Skeletal muscle satellite cell (primary cell): ENCODE results near the gene MBD3.
A peak's percentile ranks its signal among the peaks of the same experiment; 100 is the strongest.

ENCODE experiments used
- H3K27me3 ChIP-seq: 2 replicates; pipeline ENCODE4 v1.7.0; 2013; ENCODE audit warnings: low read length; ENCODE audit not compliant: control insufficient read depth, insufficient read depth
- H3K36me3 ChIP-seq: 2 replicates; pipeline ENCODE4 v1.7.0; 2013; ENCODE audit warnings: mild to moderate bottlenecking, control low read depth, low read length; ENCODE audit not compliant: insufficient read depth
- H3K4me1 ChIP-seq: 2 replicates; pipeline ENCODE4 v1.7.0; 2013; ENCODE audit warnings: low read length; ENCODE audit not compliant: control insufficient read depth, insufficient read depth
- H3K4me2 ChIP-seq: 2 replicates; pipeline ENCODE4 v1.7.0; 2013; ENCODE audit warnings: mild to moderate bottlenecking, low read length
- H3K4me3 ChIP-seq: 2 replicates; pipeline ENCODE4 v1.7.0; 2013; ENCODE audit warnings: low read length
- H3K9ac ChIP-seq: 2 replicates; pipeline ENCODE4 v1.7.0; 2013; ENCODE audit warnings: mild to moderate bottlenecking, low read depth, low read length, moderate library complexity
- H3K9me3 ChIP-seq: replicated peaks from 2 replicates; pipeline ENCODE4 v1.7.0; 2013; ENCODE audit warnings: mild to moderate bottlenecking, control low read depth, low read length

The MBD3 gene

DNA sequence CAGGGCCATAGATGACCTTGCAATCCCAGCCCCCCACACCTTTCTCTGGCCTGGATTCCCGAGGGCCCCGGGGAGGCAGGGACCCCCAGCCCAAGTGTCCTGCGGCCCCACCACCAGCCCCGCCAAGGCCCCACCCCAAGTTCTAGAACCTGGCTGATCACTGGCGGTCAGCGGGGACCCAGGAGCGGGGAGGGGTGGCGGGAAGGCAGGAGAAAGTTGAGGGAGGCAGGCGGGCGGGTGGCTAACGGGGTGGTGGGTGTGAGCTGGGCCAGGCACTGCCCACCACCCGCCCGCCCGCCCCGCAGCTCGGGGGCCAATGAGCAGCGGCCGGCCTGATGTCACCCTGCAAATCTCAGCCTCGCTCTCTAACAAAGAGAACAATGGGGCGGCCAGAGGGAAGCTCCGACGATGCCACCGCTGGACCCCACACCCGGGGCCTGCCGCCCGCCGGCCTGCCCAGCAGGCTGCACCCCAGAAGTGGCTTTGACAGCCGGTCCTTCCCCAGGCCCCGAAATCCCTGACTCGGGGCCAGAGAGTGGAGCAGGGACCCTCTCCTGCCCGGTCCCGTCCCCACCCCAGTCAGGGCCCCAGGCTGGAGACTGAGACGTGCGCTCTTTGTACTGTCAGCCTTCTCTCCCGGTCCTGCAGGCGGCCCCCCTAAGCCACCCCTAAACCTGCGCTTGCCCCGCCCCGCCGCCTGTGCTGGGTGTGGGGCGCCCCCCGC is 26.1 kb downstream of the MBD3 start:
- Histone ChIP-seq H3K36me3 (no peaks in the 10 kb centered on the region), H3K4me2 (peak overlapping the region; percentile 91), H3K4me3 (peak overlapping the region; percentile 95), H3K9ac (peak overlapping the region; percentile 93), H3K4me1 (peaks cover 13% of the 10 kb centered on the region), H3K27me3 (no peaks in the 10 kb centered on the region), H3K9me3 (no peaks in the 10 kb centered on the region)

DNA sequence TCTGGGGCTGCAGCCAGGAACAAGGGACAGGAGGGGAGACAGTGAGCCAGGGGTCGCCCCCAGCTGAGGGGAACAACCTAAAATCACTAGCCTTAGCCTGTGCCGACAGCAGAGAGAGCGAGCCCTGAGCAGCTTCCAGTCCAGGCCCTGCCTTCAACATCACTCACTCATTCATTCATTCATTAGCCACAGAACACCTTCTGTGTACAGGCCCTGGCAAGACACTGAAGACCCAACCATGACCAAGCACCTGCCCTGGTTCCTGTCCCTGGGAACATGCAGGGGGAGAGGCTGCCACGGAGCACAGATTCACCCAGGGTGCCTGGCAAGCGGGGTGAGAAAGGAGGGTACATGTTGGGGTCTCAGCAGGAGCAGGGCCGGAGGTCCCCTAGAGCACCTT is 29.4 kb downstream of the MBD3 start:
- Histone ChIP-seq H3K4me3 (no peak overlapping the region), H3K9me3 (no peaks in the 10 kb centered on the region), H3K4me2 (no peak overlapping the region), H3K4me1 (peaks cover 9% of the 10 kb centered on the region), H3K9ac (no peak overlapping the region), H3K27me3 (no peaks in the 10 kb centered on the region), H3K36me3 (no peaks in the 10 kb centered on the region)

DNA sequence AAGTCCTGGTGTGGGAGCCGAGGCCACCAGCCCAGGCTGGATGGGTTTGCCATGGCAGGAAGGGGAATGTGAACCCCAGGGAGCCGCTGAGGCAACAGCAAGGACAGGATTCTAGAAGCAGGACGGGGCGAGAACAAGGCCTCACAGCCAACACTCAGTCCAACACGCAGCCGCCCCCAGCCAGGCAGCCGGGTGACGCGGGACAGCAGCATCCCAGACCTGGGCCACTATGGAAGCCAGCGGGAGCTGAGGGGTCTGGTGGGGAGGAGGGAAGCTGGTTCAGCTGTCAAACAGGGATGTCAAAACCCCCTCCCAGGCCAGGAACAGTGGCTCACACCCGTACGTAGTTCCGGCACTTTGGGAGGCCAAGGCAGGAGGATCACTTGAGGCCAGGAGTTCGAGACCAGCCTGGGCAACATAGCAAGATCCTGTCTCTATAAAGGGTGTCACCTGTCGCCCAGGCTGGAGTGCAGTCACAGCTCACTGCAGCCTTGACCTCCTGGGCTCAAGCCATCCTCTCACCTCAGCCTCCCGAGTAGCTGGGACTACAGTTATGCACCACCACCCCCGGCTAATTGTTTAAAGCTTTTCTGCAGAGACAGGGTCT is 31.3 kb downstream of the MBD3 start:
- H3K4me2 ChIP-seq = no peak overlapping the region
- no peaks in the 10 kb centered on the region for H3K9me3 ChIP-seq
- H3K4me3 ChIP-seq = no peak overlapping the region
- H3K4me1 ChIP-seq = peaks cover 9% of the 10 kb centered on the region
- H3K9ac ChIP-seq = no peak overlapping the region
- no peaks in the 10 kb centered on the region for H3K27me3 ChIP-seq
- peaks cover 9% of the 10 kb centered on the region for H3K36me3 ChIP-seq

DNA sequence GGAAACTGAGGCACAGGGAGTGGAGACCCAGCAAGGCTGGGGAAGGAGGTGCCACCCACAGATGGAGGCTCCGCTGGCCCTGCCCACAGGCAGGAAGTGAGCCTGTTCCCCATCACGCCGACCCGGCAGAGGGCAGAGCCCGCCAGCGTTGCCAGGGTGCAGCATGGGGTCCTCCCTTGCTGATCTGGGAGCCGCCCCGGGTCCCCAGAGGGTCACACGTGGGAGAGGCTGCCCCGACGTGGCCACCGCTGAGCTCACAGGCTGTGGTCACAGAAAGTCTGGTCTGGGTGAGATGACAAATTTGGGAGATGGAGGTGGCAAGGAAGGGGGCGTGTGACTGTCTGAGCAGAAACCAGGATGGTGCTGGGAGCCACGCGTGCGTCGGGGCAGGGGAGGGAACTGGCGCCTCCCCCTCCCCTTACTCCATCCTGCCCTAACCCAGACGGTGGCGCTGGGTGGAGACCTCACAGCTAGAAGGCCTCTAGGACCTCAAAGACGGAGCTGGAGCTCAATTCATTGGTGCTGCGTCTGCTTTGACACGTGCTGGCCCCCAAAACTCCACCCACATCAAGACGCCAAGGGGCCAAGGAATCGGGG is 32.3 kb downstream of the MBD3 start:
- H3K9me3 ChIP-seq = no peaks in the 10 kb centered on the region
- H3K4me1 ChIP-seq = peaks cover under 1% of the 10 kb centered on the region
- H3K27me3 ChIP-seq = no peaks in the 10 kb centered on the region
- H3K36me3 ChIP-seq = peaks cover 13% of the 10 kb centered on the region
- H3K4me2 ChIP-seq = no peak overlapping the region
- no peak overlapping the region for H3K4me3 ChIP-seq
- H3K9ac ChIP-seq = no peak overlapping the region

DNA sequence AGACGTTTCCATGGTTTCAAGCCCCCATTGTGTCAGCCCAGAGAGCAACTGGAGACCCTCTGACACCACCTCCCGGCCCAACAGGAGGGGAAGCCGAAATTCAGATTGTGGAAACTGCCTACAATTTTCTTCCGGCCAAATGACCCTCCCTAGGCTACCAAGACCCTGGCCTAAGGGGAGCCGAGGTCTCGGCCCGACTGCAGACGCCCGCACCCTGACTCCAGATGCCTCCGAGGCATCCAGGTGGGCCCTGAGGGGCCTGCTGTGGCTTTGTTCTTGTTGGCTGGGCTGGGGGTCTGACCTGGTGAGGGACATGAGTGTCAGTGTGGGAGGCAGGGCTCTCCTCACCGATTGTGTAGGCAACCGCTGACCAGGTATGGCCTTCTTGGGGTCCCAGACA is 34.1 kb downstream of the MBD3 start:
- Histone ChIP-seq H3K27me3 (no peaks in the 10 kb centered on the region), H3K4me1 (no peaks in the 10 kb centered on the region), H3K4me2 (no peak overlapping the region), H3K36me3 (peaks cover 16% of the 10 kb centered on the region), H3K9me3 (no peaks in the 10 kb centered on the region), H3K9ac (no peak overlapping the region), H3K4me3 (no peak overlapping the region)

DNA sequence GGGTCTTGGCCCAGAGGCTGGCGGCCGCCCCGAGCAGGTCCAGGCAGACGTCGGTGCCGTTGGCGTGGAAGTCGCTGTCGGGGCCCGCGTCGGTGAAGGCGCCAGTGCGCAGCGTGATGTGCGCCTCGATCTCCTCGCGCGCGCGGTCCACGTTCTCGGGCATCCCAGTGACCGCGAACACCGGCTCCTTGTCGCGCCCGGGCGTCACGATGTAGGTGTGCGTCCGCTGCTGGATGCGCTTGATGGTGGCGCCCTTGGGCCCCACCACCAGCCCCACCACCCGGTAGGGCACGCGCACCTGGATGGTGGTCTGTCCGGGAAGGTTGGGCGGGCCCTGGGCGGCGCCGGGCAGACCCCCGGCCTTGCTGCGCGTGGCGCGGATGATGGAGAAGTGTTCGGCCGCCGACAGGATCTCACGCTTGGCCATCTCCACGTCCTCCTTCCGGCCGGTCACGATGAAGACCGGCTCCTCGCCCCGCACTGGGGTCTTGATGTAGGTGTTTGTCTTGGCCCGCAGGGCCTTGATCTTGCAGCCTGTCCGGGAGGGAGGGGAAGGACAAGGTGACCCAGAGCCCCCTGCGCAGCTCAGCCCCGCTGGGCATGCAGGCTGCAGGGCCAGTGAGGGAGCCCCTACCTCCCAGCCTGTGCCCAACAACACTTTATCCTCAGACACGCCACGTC is 36.1 kb downstream of the MBD3 start:
- no peaks in the 10 kb centered on the region for H3K27me3 ChIP-seq
- H3K4me1 ChIP-seq = no peaks in the 10 kb centered on the region
- peaks cover 19% of the 10 kb centered on the region for H3K36me3 ChIP-seq
- H3K4me3 ChIP-seq = no peak overlapping the region
- no peak overlapping the region for H3K4me2 ChIP-seq
- H3K9me3 ChIP-seq = no peaks in the 10 kb centered on the region
- no peak overlapping the region for H3K9ac ChIP-seq

DNA sequence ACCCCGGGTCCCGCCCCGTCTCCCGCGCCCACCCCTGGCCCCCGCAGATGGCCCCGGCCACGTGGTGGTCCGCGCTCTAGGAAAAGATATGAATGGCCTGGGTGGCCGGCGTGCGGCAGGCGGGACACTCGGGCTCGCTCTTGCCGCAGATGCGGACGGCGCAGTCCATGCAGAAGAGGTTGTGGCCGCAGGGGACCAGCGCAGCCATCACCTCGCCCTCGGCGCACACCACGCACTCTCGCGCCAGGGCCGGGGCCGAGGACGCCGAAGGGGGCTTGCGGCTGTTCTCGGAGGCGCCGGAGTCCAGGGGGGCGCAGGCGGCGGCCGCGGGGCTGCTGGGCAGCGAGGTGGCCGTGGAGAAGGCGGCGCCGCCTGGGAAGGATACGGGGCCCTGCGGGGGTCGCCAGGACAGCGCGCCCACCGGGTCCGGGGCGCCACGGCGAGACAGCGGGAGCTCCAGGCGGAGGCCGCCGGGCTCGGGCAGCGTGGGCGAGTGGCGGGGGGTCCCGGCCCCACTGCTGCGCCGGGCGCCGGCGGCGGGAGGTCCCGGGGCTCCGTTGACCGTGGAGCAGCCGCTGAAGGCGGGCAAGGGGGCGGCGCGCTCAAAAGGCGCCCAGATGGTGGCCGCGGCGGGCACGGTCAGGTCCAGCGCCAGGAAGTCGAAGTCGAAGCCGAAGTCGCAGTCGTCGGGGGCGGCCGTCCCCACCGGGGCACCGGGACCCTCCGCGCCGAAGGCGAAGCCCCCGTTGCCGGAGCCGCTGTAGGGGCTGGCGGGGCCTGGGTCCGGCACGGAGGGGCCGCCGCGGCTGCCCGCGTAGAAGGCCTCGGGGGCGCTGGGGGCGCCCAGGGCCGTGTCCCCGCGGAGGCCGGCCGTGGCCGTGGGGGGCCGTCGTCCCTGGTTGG is 36.9 kb downstream of the MBD3 start:
- Histone ChIP-seq H3K4me3 (no peak overlapping the region), H3K4me1 (no peaks in the 10 kb centered on the region), H3K4me2 (no peak overlapping the region)

DNA sequence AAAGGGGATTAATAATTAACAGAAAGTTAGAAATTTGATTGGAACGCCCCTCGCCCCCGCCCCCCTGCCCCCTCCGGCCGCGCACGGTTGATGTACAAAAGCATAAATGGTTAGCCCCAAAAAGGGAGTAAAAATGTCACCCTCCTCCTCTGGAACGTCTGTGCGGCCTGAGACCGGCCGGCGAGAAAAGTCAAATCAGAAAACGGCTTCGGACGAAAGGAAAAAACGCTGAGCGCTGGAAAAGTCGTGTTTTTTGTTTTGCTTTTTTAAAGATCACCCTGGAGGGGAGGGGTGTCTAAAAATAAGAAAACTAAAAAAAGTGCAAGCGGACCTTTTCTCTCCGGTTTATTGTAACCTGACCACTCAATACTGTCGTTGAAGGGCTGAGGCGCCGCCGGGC is 37.7 kb downstream of the MBD3 start:
- H3K4me3 ChIP-seq = no peak overlapping the region
- no peaks in the 10 kb centered on the region for H3K27me3 ChIP-seq
- no peak overlapping the region for H3K4me2 ChIP-seq
- H3K9me3 ChIP-seq = no peaks in the 10 kb centered on the region
- no peaks in the 10 kb centered on the region for H3K4me1 ChIP-seq
- H3K9ac ChIP-seq = no peak overlapping the region
- H3K36me3 ChIP-seq = peaks cover 19% of the 10 kb centered on the region

More for the DNA sequence above, 36.9 kb downstream of the MBD3 start:
- no peaks in the 10 kb centered on the region for H3K9me3 ChIP-seq
- no peak overlapping the region for H3K9ac ChIP-seq
- H3K27me3 ChIP-seq = no peaks in the 10 kb centered on the region
- H3K36me3 ChIP-seq = peaks cover 19% of the 10 kb centered on the region

DNA sequence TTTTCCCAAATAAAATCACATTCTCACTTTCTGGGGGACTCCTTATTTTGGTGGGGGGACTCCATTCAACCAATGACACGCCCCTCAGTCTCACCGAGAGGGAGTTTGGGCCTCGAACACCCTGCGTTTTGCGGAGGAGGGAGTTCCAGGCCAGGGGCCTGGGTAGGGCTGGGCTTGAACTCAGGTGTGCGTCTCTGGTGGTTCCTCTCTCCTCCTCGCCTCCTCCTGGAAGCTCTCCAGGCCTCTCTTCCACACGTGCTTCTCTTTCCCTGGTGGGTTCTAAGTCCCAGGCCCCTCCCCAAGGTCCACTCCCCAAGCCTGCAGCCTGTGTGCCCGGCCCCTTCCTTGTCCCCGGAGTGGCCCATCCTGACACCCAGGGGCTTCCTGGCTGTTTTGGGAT is 39.2 kb downstream of the MBD3 start:
- no peaks in the 10 kb centered on the region for H3K4me1 ChIP-seq
- no peaks in the 10 kb centered on the region for H3K9me3 ChIP-seq
- no peaks in the 10 kb centered on the region for H3K27me3 ChIP-seq
- H3K4me3 ChIP-seq = no peak overlapping the region
- H3K36me3 ChIP-seq = peaks cover 19% of the 10 kb centered on the region
- H3K4me2 ChIP-seq = no peak overlapping the region
- no peak overlapping the region for H3K9ac ChIP-seq

DNA sequence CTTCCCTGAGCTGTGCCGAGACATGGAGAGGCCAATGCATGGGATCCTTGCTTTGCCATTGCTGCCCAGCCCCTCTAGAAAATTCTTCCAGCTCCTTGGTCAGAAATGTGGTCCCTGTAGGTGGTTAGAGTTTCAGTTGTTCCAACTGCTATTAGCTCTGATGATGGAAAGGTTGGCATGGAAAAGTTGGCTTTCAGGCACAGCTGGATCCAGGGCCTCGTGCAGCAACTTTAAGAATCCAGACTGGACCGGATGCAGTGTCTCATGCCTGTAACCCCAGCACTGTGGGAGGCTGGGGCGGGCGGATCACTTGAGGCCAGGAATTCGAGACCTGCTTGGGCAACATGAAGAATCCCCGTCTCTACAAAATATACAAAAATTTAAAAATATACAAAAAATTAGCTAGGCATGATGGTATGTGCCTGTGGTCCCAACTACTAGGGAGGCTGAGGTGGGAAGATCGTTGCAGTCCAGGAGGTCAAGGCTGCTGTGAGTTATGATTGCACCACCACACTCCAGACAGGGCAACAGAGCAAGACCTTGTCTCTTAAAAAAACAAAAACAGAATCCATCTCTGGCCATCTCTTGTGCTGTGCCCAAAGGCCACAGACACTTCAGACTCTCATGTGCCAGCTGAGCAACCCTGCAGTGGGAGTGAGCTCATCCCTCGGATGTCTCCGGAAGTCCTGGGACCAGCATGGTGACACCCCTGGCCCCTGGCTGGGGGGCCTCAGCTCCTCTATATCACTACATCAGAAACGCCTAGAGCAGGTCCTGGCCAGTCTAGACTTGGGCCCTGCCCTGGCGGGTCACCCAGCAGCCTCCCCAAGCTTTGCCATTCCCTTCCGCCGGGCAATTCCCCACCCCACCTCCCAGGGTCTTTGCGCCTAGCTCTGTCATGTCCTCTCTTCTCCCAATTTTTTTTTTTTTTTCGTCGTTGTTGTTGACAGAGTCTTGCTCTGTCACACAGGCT is 41.3 kb downstream of the MBD3 start:
- Histone ChIP-seq H3K27me3 (no peaks in the 10 kb centered on the region), H3K4me2 (no peak overlapping the region), H3K36me3 (peaks cover 10% of the 10 kb centered on the region), H3K4me3 (no peak overlapping the region), H3K4me1 (no peaks in the 10 kb centered on the region), H3K9ac (no peak overlapping the region), H3K9me3 (no peaks in the 10 kb centered on the region)
